Colon (tissue), 2 donors: Measurements from ENCODE around the gene CTSW.

Experiments used
- FAIRE-seq: peaks from 2 replicates; lab custom pipeline; 2012; peaks lifted over from hg19 to GRCh38; lab: Jason Lieb, UNC
- donor health status: control.
- donor health status: control.

Gene CTSW

DNA sequence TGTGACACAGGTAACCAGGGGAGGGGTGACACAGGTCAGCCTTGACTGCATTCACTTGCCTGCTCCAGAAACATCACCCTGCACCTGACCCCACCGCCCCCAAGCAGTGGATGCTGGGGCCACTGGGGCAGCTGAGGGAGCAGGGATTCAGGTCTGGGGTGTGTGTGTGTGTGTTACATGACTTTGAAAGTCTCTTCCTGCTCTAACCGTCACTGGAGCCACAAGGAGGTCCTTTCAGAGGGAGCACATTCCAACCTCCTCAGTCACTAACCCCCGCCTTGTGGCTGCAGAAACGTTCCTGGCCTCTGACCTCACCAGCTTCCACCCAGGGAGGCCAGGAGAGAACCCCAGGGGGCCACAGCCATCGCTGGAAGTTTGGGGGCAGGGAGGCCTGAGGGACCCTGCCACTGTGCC is 23.4 kb downstream of the CTSW start:
- no peak for FAIRE-seq

DNA sequence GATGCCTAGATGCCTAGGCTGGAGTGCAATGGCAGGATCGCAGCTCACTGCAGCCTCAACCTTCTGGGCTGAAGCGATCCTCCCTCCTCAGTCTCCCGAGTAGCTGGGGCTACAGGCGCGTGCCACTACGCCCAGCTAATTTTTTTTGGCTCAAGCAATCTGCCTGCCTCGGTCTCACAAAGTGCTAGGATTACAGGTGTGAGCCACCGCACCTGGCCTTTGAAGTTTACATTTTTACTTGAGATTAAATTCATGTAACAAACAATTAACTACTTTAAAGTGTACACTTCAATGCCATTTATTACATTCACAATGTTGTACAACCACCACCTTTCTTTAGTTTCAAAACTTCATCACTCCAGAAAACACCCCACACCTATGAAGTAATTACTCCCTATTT is 24.1 kb downstream of the CTSW start:
- no peak for FAIRE-seq

DNA sequence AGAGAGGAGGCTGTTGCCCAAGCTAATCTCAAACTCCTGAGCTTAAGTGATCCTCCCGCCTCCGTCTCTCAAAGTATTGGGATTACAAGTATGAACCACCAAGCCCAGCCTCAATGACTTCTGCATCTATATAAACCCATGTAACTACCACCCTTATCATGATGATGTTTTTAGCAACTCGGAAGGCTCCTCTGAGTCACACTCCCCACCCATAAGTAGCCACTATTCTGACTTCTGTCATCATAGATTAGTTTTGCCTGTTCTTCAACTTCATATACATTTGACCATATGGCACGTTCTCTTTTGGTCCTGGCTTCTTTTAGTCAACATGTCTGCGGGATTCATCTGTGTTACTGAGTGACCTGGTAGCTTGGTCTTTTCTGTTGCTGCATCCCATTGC is 27.0 kb downstream of the CTSW start:
- no peak for FAIRE-seq

DNA sequence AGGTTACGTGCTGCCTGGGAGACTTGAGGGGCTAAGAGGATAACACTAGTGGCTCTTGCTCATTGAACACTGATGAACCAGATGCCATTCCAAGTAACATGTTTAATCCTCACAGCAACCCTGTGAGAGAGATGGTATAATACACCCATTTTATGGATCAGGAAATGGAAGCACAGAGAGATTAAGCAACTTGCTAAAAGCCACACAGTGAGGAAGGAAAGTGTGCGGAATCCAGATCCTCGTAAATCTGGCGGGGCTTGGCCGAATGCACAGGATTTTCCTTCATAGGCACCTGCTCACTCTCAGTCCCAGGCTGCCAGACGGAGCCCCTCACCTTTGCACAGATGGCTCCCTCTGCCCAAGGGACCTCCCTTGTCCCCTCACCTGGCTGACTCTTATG is 28.2 kb downstream of the CTSW start:
- no peak for FAIRE-seq

DNA sequence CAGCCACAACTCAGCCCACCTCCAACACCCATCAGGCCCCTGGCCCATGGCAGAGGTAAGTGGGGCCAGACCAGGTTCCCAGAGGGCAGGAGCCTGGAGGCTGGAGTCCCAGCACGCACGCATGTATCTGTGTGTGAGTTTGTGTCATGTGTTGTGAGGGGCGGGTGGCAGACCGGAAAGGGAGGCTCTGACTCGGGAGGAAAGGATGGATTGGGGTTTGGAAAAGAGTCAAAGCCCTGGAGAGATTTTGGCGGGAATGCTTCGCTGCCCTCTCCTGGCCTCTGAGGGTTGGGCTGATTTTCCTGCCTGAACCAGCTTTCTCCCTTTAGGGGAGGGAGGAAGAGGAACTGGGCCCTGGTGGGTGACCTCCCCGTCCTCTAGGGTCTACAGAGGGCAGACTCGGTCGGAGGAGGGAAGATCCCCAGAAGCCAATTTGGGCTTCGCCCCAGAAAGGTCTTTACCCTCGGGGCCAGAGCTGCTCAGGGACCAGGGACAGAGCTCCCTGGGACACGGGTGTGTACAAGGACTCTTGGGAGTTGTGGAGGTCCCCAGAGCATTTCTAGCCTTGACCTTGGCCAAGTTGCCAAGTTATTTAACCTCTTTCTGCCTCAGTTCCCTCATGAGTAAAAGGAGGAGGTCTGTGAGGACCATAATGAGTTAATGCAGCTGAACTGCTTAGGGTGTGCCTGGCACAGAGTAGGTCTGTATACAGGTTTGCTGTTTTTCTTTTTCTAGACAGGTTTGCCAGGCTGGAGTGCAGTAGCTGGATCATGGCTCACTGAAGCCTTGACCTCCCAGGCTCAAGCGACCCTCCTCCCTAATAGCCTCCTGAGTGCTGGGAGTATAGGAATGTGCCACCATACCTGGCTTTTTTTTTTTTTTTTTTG is 32.3 kb downstream of the CTSW start:
- FAIRE-seq: no peak

DNA sequence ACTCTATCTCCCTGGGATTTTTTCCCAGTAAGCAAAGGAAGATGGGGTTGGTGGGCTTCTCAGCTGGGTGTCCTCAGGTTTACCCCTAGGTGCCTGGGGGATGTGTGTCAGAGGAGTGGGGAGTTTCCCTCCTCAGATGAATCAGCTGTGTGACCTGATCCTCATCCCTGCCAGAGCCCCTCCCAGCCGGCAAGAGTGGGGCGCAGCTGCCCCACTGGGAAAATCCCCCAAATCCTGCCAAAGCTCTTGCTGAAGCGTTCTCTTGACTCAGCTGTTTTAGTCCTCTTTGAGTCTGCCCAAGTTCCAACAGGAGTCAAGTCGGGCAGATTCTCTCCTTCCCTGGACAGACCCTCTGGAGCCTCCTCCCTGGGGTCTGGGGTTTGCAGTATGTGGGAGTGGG is 33.2 kb downstream of the CTSW start:
- FAIRE-seq: no peak

DNA sequence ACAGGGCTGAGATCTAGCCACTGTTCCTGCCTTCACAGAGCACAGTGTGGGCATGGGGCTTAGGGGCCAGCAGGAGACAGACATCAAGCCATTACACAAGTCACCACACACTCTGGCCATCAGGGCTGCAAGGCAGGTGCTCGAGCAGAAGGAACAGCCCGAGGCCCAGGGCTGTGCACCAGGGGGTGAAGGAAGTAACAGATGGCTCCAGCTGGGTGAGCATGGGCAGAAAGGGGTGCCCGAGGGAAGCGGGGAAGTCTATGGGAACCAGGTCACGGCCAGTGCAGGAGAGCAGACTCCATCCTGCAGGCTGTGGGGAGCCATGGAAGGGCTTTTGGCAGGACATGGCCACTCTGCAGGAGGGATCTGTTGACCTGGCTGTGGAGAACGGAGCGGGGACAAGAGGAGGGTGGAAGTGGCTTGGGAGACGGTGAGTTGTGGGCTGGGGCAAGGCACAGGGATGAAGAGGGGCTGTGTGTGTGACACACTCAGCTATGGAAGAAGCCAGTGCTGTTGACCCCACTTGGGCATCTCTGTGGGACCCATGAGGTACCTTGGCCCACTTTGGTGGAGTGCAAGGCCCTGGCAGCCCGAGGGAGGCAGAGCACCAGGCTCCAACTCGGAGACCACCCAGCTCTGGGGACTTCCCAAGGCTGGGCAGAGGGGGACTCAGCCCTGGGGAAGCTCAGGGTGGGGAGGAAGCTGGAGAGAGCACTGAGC is 35.6 kb downstream of the CTSW start:
- no peak for FAIRE-seq

DNA sequence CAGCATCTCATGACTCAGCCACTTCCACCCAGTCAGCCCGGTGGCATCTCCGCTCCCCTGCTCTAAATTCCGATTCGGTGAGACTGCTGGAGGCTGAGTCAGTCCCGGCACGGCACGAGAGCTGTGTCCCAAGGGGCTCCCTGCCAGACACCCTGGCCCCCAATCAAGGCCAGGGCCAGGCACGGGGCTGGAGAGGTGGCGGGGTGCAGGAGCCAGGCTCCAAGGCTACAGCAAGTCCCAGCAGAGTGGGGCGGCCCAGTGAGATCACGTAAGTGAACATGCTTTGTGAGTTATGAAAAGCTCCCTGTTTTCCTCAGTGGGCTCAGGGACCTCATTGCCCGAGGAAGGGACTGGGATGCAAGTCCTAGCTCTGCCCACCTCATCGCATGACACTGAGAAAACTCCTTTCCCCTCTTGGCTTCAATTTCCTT is 36.2 kb downstream of the CTSW start:
- FAIRE-seq: no peak

DNA sequence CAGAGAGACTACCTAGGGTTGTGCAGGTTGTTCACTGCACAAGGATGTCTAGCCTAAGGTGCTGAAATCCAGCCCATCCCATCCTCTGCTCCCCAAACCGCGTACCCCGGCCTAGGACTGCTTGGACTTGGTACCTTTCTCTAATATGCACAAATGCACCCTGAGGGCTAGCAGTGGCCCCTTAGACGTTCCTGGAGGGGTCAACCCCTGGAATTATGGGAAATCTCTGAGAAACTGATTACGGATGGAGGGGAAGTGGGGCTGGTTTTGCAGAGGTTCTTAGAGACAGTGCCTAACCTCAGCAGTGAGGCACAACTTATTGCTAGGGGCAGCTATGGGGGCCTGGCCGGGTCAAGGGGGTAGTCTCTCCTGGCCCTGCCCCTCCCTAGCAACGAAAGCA is 36.8 kb downstream of the CTSW start:
- no peak for FAIRE-seq

DNA sequence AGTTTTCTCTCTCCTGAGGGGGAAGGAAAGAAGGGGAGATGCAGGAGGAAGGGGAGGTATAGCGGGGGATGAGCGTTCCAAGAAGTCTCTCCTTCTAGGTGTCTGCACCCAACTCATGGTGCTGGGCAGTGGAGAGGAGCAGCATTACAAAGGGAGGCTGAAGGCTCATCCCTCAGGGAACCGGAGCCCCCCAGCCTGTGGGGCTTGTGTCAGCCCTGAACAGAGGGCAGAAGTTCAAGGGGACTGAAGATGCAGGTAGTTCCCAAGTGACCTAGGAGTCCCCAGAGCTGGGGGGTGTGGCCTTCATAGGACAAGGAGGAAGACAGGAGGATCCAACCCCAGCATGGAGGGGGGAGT is 37.4 kb downstream of the CTSW start:
- FAIRE-seq: no peak

DNA sequence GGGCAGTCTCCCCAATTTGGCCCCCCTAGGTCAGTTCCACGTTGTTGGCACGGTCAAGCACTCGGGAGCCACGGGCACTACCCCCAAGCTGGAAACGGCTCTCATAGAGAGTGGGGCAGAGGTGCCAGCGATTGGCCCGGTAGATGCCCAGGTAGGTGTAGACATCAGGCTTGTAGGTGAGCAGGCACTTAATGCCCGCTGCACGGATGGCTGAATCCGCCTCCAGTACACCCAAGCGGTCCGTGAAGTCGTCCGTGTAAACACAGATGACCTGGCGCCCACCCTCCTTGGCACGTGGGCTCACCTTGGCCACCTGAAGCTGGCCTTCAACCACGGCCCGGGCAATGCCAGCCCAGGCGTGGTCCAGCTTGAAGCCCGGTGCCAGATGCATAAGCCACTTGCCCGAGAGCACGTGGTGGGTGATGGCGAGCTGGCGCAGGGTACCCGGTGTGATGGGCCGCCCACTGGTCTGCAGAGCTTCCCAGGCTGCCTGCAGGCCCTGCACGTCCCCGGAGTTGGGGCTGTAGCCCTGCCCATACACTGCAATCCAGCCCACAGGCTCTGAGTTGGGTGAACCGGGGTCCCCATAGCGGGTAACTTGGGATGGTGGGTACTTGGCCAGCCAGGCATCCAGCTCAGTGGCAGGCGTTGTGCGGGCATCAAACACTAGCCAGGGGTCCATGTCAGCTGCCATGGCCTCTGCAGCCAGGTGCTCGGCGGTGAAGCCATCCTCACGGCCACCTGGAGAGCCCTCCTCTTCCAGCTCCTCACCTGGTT is 38.0 kb downstream of the CTSW start:
- FAIRE-seq: no peak

DNA sequence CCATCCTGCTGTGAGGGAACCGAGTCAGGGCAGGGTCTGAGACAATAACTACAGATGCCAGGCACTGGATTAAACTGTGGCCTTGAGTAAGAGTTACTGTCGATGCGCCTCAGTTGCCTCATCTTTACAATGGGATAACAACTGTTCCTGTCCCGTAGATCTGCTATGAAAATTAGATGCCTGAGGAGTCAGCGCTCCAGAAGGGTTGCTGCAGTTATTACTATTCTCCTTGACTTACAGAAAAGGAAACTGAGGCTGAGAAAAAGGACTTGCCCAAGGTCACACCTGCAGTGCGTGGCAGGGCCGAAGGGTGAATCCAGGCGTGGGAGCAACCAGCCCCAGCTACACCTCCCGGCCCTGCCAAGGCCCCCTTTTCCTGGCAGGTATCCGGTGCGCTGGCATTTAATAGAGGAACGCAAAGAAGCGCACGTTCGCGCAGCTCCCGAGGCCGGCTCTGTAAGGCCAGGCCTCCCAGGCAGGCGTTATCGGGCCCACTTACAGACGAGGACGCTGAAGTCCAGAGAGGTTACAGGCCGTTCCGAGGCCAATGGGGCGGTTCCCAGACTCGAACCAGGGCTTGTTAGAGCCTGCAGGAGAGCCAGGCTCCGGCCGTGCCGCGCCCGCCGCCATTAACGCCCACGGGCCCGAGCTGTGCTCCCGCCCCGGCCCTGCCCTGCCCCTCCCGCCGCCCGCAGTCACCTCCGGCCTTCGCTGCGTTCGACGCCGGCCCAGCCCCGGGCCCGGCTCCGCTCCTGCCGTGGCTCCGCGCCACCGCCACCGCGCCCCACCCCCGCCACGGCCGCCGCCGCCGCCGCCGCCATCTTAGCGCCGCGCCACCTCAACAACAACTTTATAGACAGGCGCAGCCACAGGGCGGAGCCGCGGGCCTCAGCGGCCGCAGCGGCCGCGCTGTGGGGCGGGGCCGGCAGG is 38.8 kb downstream of the CTSW start, which contains the start of gene C11orf68:
C11orf68 (minus strand) TSS at position 852 of the 930 bp plus-strand sequence; CDS start at position 821, 31 bp downstream.
- FAIRE-seq: no peak

DNA sequence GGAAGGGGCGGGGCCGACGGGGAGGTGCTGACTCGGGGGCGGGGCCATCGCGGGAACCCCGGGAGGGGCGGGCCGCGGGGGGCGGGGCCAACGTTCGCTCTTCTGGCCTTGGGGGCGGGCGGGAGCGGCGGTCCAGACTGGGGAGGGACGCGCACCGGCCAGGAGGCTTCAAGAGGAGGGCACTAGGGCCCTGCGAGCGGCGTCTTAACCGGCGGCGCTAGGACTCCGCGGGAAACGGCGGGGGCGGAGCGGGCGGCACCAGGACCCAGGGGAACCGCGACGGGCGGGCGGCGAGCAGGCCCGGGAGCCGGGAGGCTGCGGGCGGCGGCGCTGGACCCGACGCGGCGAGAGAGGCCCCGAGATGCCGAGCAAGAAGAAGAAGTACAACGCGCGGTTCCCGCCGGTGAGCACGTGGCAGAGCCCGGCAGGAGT is 39.5 kb downstream of the CTSW start, which contains the start of gene DRAP1:
DRAP1 (plus strand) TSS at position 286 of the 432 bp plus-strand sequence; CDS start at position 362, 76 bp downstream.
- FAIRE-seq: no peak

DNA sequence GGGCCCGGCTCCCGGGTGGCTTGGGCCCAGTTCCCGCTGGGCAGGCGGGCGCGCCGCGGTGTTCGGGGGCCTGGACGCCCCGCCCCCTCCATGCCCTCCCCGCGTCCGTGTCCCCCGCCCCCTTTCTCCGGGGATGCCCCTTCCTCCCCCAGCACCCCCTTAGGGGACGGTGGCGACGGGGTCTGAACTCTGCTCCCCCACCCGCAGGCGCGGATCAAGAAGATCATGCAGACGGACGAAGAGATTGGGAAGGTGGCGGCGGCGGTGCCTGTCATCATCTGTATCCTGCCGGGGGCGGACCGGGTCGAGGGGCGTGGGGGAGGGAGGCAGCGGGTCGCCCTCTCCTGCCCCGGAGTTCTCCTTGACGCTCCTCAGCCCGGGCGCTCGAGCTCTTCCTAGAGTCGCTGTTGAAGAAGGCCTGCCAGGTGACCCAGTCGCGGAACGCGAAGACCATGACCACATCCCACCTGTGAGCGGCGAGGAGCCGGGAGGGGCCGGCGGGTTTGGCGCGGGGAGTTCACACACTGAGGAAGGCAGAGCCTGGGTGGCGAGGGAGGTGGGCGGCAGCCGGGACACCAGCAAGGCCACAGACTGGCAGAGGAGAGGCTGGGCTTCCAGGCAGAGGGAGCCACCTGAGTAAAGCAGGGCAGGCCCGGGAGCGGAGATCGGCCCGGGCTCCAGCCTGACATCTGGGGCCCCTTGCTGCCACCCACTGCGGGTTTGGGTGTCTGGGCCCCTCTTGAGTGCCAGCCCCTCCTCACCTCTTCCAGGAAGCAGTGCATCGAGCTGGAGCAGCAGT is 40.1 kb downstream of the CTSW start:
- no peak for FAIRE-seq

DNA sequence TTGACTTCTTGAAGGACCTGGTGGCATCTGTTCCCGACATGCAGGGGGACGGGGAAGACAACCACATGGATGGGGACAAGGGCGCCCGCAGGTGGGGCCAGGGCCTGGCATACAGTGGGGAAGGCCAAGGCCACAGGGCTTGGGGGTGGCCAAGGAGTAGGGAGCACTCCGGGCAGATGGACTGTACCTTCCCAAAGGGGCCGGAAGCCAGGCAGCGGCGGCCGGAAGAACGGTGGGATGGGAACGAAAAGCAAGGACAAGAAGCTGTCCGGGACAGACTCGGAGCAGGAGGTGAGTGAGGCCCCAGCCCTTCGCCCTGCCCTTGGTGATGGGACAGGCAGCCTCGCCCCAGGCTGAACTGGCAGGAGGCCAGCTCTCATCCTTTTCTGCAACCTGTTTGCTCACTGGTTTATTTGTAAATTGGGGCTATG is 40.8 kb downstream of the CTSW start:
- no peak for FAIRE-seq

DNA sequence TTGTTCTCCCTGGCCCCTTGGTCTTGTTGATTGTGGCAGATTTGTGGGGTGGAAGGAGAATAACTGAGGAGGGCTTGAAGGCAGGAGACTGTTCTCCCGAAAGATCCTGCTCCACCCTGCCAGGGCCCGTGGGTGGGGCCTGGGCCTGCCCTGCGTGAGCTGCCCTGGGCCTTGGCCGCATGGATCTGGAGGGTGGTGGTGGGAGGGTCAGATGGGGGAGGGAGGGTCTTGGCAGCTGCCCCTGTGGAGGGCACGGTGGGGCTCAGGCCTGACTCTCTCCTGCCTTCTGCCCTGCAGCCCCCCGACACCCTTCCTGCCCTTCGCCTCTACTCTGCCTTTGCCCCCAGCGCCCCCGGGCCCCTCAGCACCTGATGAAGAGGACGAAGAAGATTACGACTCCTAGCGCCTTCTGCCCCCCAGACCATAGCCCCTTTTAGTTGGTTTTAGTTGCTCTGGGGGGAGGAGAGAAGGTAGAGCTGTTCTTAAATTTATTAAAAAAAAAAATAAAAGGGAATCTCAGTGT is 41.5 kb downstream of the CTSW start:
- no peak for FAIRE-seq

DNA sequence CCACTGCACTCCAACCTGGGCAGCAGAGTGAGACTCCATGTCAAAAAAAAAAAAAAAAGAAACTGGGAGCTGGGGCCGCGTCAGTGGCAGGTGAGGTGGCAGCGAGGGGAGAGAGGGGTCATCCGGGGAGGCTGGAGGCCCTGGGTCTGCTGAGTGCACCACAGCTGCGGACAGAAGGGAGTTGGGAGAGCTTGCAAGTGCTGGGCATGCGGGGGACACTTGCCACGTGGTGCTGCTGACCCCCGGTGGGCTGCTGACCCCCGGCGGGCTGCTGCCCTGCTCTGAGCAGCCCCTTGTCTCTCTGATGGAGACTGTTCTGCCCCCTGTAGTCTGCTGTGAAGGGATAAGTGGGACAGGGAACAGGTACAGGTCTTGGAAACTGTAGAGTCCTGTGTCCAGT is 42.2 kb downstream of the CTSW start:
- no peak for FAIRE-seq

DNA sequence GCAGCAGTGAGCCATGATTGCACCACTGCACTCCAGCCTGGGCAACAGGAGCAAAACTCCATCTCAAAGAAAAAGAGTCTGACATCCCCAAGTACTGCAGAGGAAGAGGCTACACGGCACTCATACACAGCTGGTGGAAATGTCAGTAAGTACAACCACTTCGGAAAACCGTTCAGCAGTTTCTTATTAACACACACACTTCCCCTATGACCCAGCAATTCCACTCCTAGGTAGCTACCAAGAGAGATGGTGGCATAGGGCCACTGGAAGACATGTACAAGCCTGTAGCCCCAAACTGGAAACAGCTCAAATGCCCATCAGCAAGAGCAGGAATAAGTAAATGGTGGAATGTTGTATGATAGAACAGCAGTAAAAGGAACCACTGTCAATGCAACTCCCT is 42.9 kb downstream of the CTSW start:
- no peak for FAIRE-seq

DNA sequence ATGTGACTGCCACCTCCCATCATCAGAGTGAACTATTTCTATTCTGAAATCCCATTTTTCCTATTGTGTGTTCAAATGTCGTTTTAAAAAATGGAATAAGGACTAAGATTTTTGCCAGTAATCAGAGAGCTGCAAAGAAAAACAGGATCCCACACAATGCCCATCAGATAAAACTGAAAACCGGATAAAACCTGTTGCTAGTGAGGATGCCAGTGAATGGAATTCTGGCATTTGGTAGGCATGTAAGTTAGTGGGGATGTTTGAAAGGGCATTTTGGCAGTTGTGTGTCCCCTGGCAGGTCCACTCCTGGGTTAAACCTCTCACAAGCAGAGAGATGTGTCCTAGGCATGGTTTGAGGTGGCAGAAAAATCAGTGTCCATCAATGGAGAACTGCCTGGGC is 45.8 kb downstream of the CTSW start:
- FAIRE-seq: no peak

DNA sequence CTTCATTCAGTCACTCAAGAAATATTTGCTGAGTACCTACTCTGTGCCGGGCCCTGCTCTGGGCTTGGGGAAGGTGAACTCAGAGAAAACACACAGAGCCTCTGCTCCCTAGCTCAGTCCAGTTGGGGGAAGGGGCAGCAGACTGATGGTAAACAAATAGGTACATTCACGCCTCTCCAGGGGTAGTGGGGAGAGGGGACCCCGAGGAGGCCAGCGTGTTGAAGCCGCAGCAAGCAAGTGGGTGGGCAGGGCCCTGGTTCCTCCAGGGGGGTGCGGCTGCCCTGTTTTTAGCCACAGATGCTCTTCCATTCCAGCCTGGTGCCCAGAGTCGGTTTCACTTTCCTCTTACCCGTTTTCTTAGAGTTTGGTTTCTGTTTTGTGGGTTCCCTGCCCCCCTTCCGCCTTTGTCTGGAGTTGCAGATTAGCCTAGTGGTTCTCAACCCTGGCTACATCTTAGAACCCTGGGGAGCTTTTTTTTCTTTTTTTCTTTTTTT is 48.3 kb downstream of the CTSW start:
- no peak for FAIRE-seq
